Suprapubic skin (tissue), 4 donors: ENCODE data around the gene SLC17A3. TPM values are rescaled to one million over a fixed set of nuclear protein-coding genes. Genes with fewer than 3 reads are reported as not detected.

Experiments
- DNase-seq, 2 donors: peaks; one replicate each; pipeline ENCODE4 v3.0.0-alpha.2; 2019; ENCODE audit warnings: low spot score in 2 of 2
- H3K27ac ChIP-seq: fragments of 200-600 bp; sonication (generic); one replicate; pipeline ENCODE4 v1.5.1; 2019
- H3K27me3 ChIP-seq: fragments of 200-600 bp; sonication (generic); one replicate; pipeline ENCODE4 v1.5.1; 2019
- H3K36me3 ChIP-seq: fragments of 200-600 bp; sonication (generic); one replicate; pipeline ENCODE4 v1.5.1; 2019
- H3K4me1 ChIP-seq: fragments of 200-600 bp; sonication (generic); one replicate; pipeline ENCODE4 v1.5.1; 2019
- H3K4me3 ChIP-seq: fragments of 200-600 bp; sonication (generic); one replicate; pipeline ENCODE4 v1.5.1; 2019; ENCODE audit warnings: mild to moderate bottlenecking
- H3K9me3 ChIP-seq: fragments of 200-600 bp; sonication (generic); one replicate; pipeline ENCODE4 v1.5.1; 2019
- CTCF ChIP-seq, 2 donors: fragments of 200-600 bp in 1 of 2; fragments of 450-650 bp in 1 of 2; sonication (generic) in 1 of 2; IDR thresholded peaks; one replicate each; pipeline ENCODE4 v1.5.1; 2016 to 2019; ENCODE audit warnings: antibody characterized with exemption in 2 of 2, mild to moderate bottlenecking in 1 of 2, moderate library complexity in 1 of 2
- EP300 ChIP-seq: sonication (generic); formaldehyde crosslinking; IDR thresholded peaks from one replicate; pipeline ENCODE4 v1.6.1; 2017; ENCODE audit warnings: antibody characterized with exemption
- POLR2A ChIP-seq, 2 donors: fragments of 450-650 bp; IDR thresholded peaks; one replicate each; pipeline ENCODE4 v1.6.1; 2017; ENCODE audit warnings: antibody characterized with exemption in 2 of 2, mild to moderate bottlenecking in 2 of 2, moderate library complexity in 2 of 2
- POLR2AphosphoS5 ChIP-seq, 3 donors: sonication (generic); formaldehyde crosslinking; IDR thresholded peaks; one replicate each; pipeline ENCODE4 v1.6.1; 2017; ENCODE audit warnings: antibody characterized with exemption in 3 of 3
- WGBS: methylation state at CpG from one replicate; pipeline ENCODE4 v1.1.5; 2018; 5-methylcytosine and 5-hydroxymethylcytosine counted together
- total RNA-seq, 4 donors: library from RNA; depleted of rRNA; stranded (reverse); fragments of >200 nt; gene quantifications; one replicate each; pipeline ENCODE4 v1.1.0, GENCODE V29; 2016

The SLC17A3 gene
- total RNA-seq, 4 donors from 2014 or later: not detected

GRCh38 chr6:25835442-25836283, 38.4 kb downstream of the SLC17A3 start:
- WGBS: 50% methylated on average over 8 of the region's 8 CpGs
- DNase-seq: no peak
- Histone ChIP-seq H3K27me3 (peaks cover 2% of the 10 kb centered on the region), H3K36me3 (no peaks in the 10 kb centered on the region), H3K4me3 (no peak overlapping the region), H3K9me3 (no peaks in the 10 kb centered on the region), H3K4me1 (no peaks in the 10 kb centered on the region), H3K27ac (no peak overlapping the region)
- TF ChIP-seq EP300 (no peak), CTCF (IDR thresholded peaks at IDR 0.05) (no peak), POLR2A (IDR thresholded peaks at IDR 0.05) (no peak), POLR2AphosphoS5 (IDR thresholded peaks at IDR 0.05) (no peak)

GRCh38 chr6:25834950-25835349, 39.1 kb downstream of the SLC17A3 start:
- Histone ChIP-seq H3K27me3 (peaks cover 4% of the 10 kb centered on the region), H3K36me3 (no peaks in the 10 kb centered on the region), H3K9me3 (no peaks in the 10 kb centered on the region), H3K4me3 (no peak overlapping the region), H3K4me1 (no peaks in the 10 kb centered on the region), H3K27ac (no peak overlapping the region)
- TF ChIP-seq EP300 (no peak), POLR2AphosphoS5 (IDR thresholded peaks at IDR 0.05) (no peak), CTCF (IDR thresholded peaks at IDR 0.05) (no peak), POLR2A (IDR thresholded peaks at IDR 0.05) (no peak)
- 70% methylated on average over 1 of the region's 1 CpG for WGBS
- DNase-seq: no peak

GRCh38 chr6:25833136-25833535, 40.9 kb downstream of the SLC17A3 start:
- H3K4me1 ChIP-seq: no peaks in the 10 kb centered on the region
- no peaks in the 10 kb centered on the region for H3K9me3 ChIP-seq
- no peak overlapping the region for H3K4me3 ChIP-seq
- TF ChIP-seq EP300: no peak
- no peak for TF ChIP-seq CTCF (IDR thresholded peaks at IDR 0.05)
- no peak for TF ChIP-seq POLR2AphosphoS5 (IDR thresholded peaks at IDR 0.05)
- no peak for TF ChIP-seq POLR2A (IDR thresholded peaks at IDR 0.05)
- no peak for DNase-seq
- no peaks in the 10 kb centered on the region for H3K36me3 ChIP-seq
- H3K27ac ChIP-seq: no peak overlapping the region
- peaks cover 4% of the 10 kb centered on the region for H3K27me3 ChIP-seq

GRCh38 chr6:25832670-25833069, 41.4 kb downstream of the SLC17A3 start:
- TF ChIP-seq POLR2AphosphoS5 (IDR thresholded peaks at IDR 0.05) (no peak), EP300 (no peak), CTCF (IDR thresholded peaks at IDR 0.05) (no peak), POLR2A (IDR thresholded peaks at IDR 0.05) (no peak)
- Histone ChIP-seq H3K4me3 (no peak overlapping the region), H3K9me3 (no peaks in the 10 kb centered on the region), H3K36me3 (no peaks in the 10 kb centered on the region), H3K27me3 (peaks cover 4% of the 10 kb centered on the region), H3K4me1 (no peaks in the 10 kb centered on the region), H3K27ac (no peak overlapping the region)
- 80% methylated on average over 3 of the region's 3 CpGs for WGBS
- no peak for DNase-seq

- peaks cover 4% of the 10 kb centered on the region for H3K27me3 ChIP-seq
- no peaks in the 10 kb centered on the region for H3K36me3 ChIP-seq
- TF ChIP-seq EP300: no peak
- no peak for TF ChIP-seq POLR2AphosphoS5 (IDR thresholded peaks at IDR 0.05)
- TF ChIP-seq POLR2A (IDR thresholded peaks at IDR 0.05): no peak
- no peak for TF ChIP-seq CTCF (IDR thresholded peaks at IDR 0.05)
- H3K4me3 ChIP-seq: no peak overlapping the region
- no peak overlapping the region for H3K27ac ChIP-seq
- DNase-seq: no peak
- no peaks in the 10 kb centered on the region for H3K9me3 ChIP-seq
- no peaks in the 10 kb centered on the region for H3K4me1 ChIP-seq
Observed at GRCh38 chr6:25832307-25832662, 41.8 kb downstream of the SLC17A3 start.
